Colonic mucosa (tissue), 4 donors: Measurements from ENCODE around the gene LGR5. TPM values are rescaled to one million over a fixed set of nuclear protein-coding genes. Genes with fewer than 3 reads are reported as not detected.
"Not testable (repeated sequence)": the region's sequence is repeated elsewhere in the genome, so short reads cannot be mapped to it uniquely, and the experiment has no call there.

Experiments used
- DNase-seq: peaks from one replicate; pipeline ENCODE4 v3.0.0-alpha.2; 2020
- H3K27ac ChIP-seq: fragments of 200-600 bp; one replicate; pipeline ENCODE4 v1.8.0; 2021
- H3K27me3 ChIP-seq: fragments of 200-600 bp; one replicate; pipeline ENCODE4 v1.8.0; 2021
- H3K36me3 ChIP-seq: fragments of 200-600 bp; one replicate; pipeline ENCODE4 v1.8.0; 2021
- H3K4me1 ChIP-seq: fragments of 200-600 bp; one replicate; pipeline ENCODE4 v1.8.0; 2021; ENCODE audit warnings: mild to moderate bottlenecking
- H3K4me3 ChIP-seq: fragments of 200-600 bp; one replicate; pipeline ENCODE4 v1.8.0; 2021
- H3K9ac ChIP-seq, 2 donors: one replicate each; pipeline ENCODE4 v1.7.0; 2013; ENCODE audit warnings: control low read depth in 2 of 2, low read depth in 2 of 2, low read length in 2 of 2
- H3K9me3 ChIP-seq: fragments of 200-600 bp; one replicate; pipeline ENCODE4 v1.8.0; 2021
- intact Hi-C: fragments of 100-400 bp; cut with DNase I; formaldehyde crosslinking; loops from one replicate; pipeline ENCODE4 v1.14.1; 2022
- total RNA-seq, 2 donors: library from RNA; stranded (reverse); fragmentation: NEBNext Ultra II Directional in 1 of 2; extraction: Animal tissue kit (Norgen Biotek cat#: 25700) in 1 of 2; gene quantifications; one replicate each; pipeline ENCODE4 v1.2.1, GENCODE V29; 2021
- TF ChIP-seq, protein P1 (sequence below): fragments of 200-600 bp; IDR thresholded peaks from one replicate; pipeline ENCODE4 v1.8.0; 2022; ENCODE audit warnings: antibody characterized with exemption, mild to moderate bottlenecking
- donor health status: healthy.
- donor health status: DM: no; HTN: no; CAD: no.
- donor health status: DM: no; HTN: no; CAD: no.

The LGR5 gene
- total RNA-seq, 2 donors from 2014 or later: 4.5 to 5.0 TPM

DNA sequence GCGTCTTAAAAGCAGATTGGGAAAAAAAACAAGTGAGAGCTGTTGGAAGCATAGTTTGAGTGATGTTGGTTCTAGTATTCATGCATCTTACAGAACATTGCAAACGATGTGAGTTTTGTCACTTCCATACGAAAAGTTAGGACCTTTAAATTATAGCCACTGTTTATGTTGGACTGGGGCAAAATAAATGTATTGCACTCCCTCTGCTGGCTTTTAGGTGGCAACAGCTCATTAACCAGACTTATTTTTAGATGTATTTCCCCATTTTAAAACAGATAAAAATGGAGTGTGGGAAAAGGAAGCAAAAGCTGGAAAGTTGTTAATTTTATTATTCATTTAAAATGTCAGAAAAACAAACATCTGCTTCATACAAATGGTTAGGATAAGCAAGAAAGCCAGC lies 111.9 kb downstream of the LGR5 start:
- Histone ChIP-seq H3K4me1 (no peaks in the 10 kb centered on the region), H3K27ac (no peak overlapping the region), H3K9me3 (no peaks in the 10 kb centered on the region), H3K4me3 (no peak overlapping the region), H3K27me3 (no peaks in the 10 kb centered on the region), H3K36me3 (no peaks in the 10 kb centered on the region), H3K9ac (no peak overlapping the region)
- intact Hi-C loops: loop anchor here (10.0 kb wide), 1 partner anchor 137 kb away; no protein-coding TSS in a partner anchor
- TF ChIP-seq, protein P1, sequence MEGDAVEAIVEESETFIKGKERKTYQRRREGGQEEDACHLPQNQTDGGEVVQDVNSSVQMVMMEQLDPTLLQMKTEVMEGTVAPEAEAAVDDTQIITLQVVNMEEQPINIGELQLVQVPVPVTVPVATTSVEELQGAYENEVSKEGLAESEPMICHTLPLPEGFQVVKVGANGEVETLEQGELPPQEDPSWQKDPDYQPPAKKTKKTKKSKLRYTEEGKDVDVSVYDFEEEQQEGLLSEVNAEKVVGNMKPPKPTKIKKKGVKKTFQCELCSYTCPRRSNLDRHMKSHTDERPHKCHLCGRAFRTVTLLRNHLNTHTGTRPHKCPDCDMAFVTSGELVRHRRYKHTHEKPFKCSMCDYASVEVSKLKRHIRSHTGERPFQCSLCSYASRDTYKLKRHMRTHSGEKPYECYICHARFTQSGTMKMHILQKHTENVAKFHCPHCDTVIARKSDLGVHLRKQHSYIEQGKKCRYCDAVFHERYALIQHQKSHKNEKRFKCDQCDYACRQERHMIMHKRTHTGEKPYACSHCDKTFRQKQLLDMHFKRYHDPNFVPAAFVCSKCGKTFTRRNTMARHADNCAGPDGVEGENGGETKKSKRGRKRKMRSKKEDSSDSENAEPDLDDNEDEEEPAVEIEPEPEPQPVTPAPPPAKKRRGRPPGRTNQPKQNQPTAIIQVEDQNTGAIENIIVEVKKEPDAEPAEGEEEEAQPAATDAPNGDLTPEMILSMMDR: no peak
- no peak for DNase-seq

- no peaks in the 10 kb centered on the region for H3K9me3 ChIP-seq
- no peak overlapping the region for H3K9ac ChIP-seq
- intact Hi-C loops: loop anchor here (10.0 kb wide), 1 partner anchor 138 kb away; no protein-coding TSS in a partner anchor
- no peak overlapping the region for H3K27ac ChIP-seq
- no peaks in the 10 kb centered on the region for H3K36me3 ChIP-seq
- no peaks in the 10 kb centered on the region for H3K27me3 ChIP-seq
- TF ChIP-seq, protein P1: no peak
- no peaks in the 10 kb centered on the region for H3K4me1 ChIP-seq
- H3K4me3 ChIP-seq: no peak overlapping the region
- no peak for DNase-seq
Observed at GRCh38 chr12:71552728-71553501, 113.3 kb downstream of the LGR5 start.

DNA sequence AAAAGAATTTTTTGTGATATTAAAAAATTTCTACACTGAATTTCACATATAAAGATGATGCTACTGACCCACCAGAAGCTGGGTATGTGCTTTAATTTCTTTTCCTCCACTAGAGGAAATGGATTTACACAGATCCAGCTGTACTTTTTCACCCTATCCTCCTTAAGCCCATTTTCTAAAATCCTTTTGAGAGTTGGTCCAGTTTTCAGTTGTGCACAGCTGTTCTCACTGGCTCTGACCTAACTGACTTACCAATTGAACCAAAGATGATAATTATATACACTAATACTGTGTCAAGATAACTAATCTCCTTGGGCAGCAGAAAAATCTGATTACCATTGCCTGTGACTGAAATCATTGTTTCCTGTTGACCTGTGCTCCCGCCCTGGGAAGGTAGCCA lies 115.6 kb downstream of the LGR5 start:
- H3K27me3 ChIP-seq: no peaks in the 10 kb centered on the region
- DNase-seq: no peak
- no peaks in the 10 kb centered on the region for H3K9me3 ChIP-seq
- no peak overlapping the region for H3K4me3 ChIP-seq
- intact Hi-C loops: loop anchor here (10.0 kb wide), 1 partner anchor 140 kb away; no protein-coding TSS in a partner anchor
- no peak overlapping the region for H3K27ac ChIP-seq
- TF ChIP-seq, protein P1: no peak
- no peaks in the 10 kb centered on the region for H3K36me3 ChIP-seq
- no peaks in the 10 kb centered on the region for H3K4me1 ChIP-seq
- H3K9ac ChIP-seq: no peak overlapping the region

GRCh38 chr12:71555789-71556188 lies 116.2 kb downstream of the LGR5 start:
- H3K27ac ChIP-seq, DNase-seq, H3K4me3 ChIP-seq, H3K27me3 ChIP-seq, H3K36me3 ChIP-seq, H3K9me3 ChIP-seq, H3K4me1 ChIP-seq, H3K9ac ChIP-seq: not testable (repeated sequence)
- intact Hi-C loops: loop anchor here (10.0 kb wide), 1 partner anchor 141 kb away; no protein-coding TSS in a partner anchor

DNA sequence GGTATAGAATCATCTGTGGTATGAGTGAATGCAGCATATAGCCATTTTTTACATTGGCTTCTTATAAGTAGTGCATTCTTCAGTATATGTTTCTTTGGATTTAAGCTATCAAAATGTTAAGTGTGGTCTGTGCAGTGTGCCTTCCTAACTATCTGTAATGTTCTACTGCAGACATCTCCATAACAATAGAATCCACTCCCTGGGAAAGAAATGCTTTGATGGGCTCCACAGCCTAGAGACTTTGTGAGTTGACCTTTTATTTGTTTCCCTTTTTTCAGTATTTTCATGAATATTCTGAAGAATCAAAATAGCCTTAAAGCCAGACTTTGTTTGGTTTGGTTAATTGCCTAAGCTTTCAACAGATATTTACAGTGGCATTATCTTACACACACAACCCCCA lies 116.8 kb downstream of the LGR5 start:
- intact Hi-C loops: loop anchor here (10.0 kb wide), 1 partner anchor 142 kb away; no protein-coding TSS in a partner anchor
- Histone ChIP-seq H3K4me1 (no peaks in the 10 kb centered on the region), H3K4me3 (no peak overlapping the region)

More for the DNA sequence above, 116.8 kb downstream of the LGR5 start:
- H3K27ac ChIP-seq: no peak overlapping the region
- TF ChIP-seq, protein P1: no peak
- DNase-seq: no peak
- no peaks in the 10 kb centered on the region for H3K27me3 ChIP-seq
- no peaks in the 10 kb centered on the region for H3K9me3 ChIP-seq
- H3K9ac ChIP-seq: no peak overlapping the region
- H3K36me3 ChIP-seq: no peaks in the 10 kb centered on the region
